HCT116 (cell line): ENCODE measurements around the gene RAD18. TPM values are rescaled to one million over a fixed set of nuclear protein-coding genes. Genes with fewer than 3 reads are reported as not detected.

Source experiments
- ATAC-seq: fragments of 200-7000 bp; cut with Tn5 transposase; 2 replicates; pipeline ENCODE4 v1.9.1; 2020; ENCODE audit warnings: mild to moderate bottlenecking, moderate library complexity
- BruUV-seq: library from RNA; stranded (reverse); fragments of 400-500 nt; replicated peaks from 2 replicates; lab custom pipeline; 2021; lab: Mats Ljungman, UMichigan
- CTCF ChIA-PET: fragments of 300-600 bp; sonication (Branson Sonifier 250); formaldehyde crosslinking; loops from one replicate; lab custom pipeline; 2021; ENCODE audit warnings: antibody characterized with exemption; lab: Charles Lee
- POLR2A ChIA-PET: fragments of 300-600, 350-600 bp; sonication (Branson Sonifier 250); formaldehyde crosslinking; loops from one replicate; lab custom pipeline; 2021; ENCODE audit warnings: antibody characterized with exemption; lab: Charles Lee
- RAD21 ChIA-PET, 2 experiments: fragments of 300-600 bp; sonication (Branson Sonifier 250); formaldehyde crosslinking; loops; one replicate each; lab custom pipeline; 2023; ENCODE audit warnings: low total read pairs in 2 of 2; ENCODE audit not compliant: uncharacterized antibody in 2 of 2, unreplicated experiment in 2 of 2, low non-redundant PET in 1 of 2; lab: Charles Lee
- DNase-seq: peaks from one replicate; pipeline ENCODE4 v3.0.0-alpha.2; 2010; ENCODE audit warnings: low read depth, low spot score
- H2AFZ ChIP-seq: fragments of 200-600 bp; shearing (Covaris generic), sonication (generic); 2 replicates; pipeline ENCODE4 v1.6.1; 2017; ENCODE audit warnings: low read depth, mixed run types, mixed read lengths, antibody characterized with exemption, low read length; ENCODE audit not compliant: poor library complexity, severe bottlenecking
- H3K27ac ChIP-seq: 2 replicates; pipeline ENCODE4 v1.5.1; 2012; ENCODE audit warnings: low read depth, low read length
- H3K27me3 ChIP-seq: fragments of 200-600 bp; sonication (generic); 2 replicates; pipeline ENCODE4 v1.6.1; 2016; ENCODE audit warnings: mixed run types, low read length, mixed read lengths; ENCODE audit not compliant: insufficient read depth
- H3K36me3 ChIP-seq, 2 experiments: fragments of 200-500 bp in 1 of 2; fragments of 200-600 bp in 1 of 2; sonication (Bioruptor generic) in 1 of 2; sonication (generic) in 1 of 2; 2 replicates each; pipeline versions ENCODE4 v1.5.1 to v1.6.1; 2014 to 2016; ENCODE audit warnings: low read length in 2 of 2, inconsistent platforms in 1 of 2, mixed read lengths in 1 of 2, mixed run types in 1 of 2; ENCODE audit not compliant: insufficient read depth in 2 of 2, control insufficient read depth in 1 of 2
- H3K4me1 ChIP-seq, 2 experiments: fragments of 200-600 bp in 1 of 2; sonication (generic) in 1 of 2; 2 replicates each; pipeline versions ENCODE4 v1.5.1 to v1.6.1; 2012 to 2017; ENCODE audit warnings: low read length in 2 of 2, inconsistent platforms in 1 of 2, mild to moderate bottlenecking in 1 of 2, mixed read lengths in 1 of 2, mixed run types in 1 of 2, moderate library complexity in 1 of 2; ENCODE audit not compliant: insufficient read depth in 2 of 2, control insufficient read depth in 1 of 2
- H3K4me2 ChIP-seq: fragments of 200-600 bp; sonication (generic); 2 replicates; pipeline ENCODE4 v1.6.1; 2017; ENCODE audit warnings: mixed run types, low read length, mixed read lengths
- H3K4me3 ChIP-seq, 2 experiments: fragments of 200-600 bp in 1 of 2; sonication (generic) in 1 of 2; replicated peaks in 1 of 2; 2 replicates each; pipeline ENCODE4 v1.5.1; 2011 to 2016; ENCODE audit warnings: low read length in 2 of 2, control low read depth in 1 of 2, low read depth in 1 of 2, mild to moderate bottlenecking in 1 of 2, mixed read lengths in 1 of 2, mixed run types in 1 of 2
- H3K79me2 ChIP-seq: fragments of 200-600 bp; sonication (generic); 2 replicates; pipeline ENCODE4 v1.6.1; 2017; ENCODE audit warnings: mild to moderate bottlenecking, mixed run types, low read length, moderate library complexity, mixed read lengths; ENCODE audit not compliant: insufficient read depth
- H3K9ac ChIP-seq: fragments of 200-600 bp; sonication (generic); 2 replicates; pipeline ENCODE4 v1.6.1; 2016; ENCODE audit warnings: low read length, mixed read lengths
- H3K9me2 ChIP-seq: fragments of 200-600 bp; sonication (generic), shearing (Covaris generic); 2 replicates; pipeline ENCODE4 v1.6.1; 2017; ENCODE audit warnings: mixed run types, mild to moderate bottlenecking, moderate library complexity; ENCODE audit not compliant: insufficient read depth
- H3K9me3 ChIP-seq, 2 experiments: fragments of 200-500 bp in 1 of 2; fragments of 200-600 bp in 1 of 2; sonication (Bioruptor generic) in 1 of 2; sonication (generic) in 1 of 2; 2 replicates each; pipeline ENCODE4 v1.6.1; 2014 to 2017; ENCODE audit warnings: low read length in 2 of 2, mixed read lengths in 2 of 2, inconsistent platforms in 1 of 2, low read depth in 1 of 2, mild to moderate bottlenecking in 1 of 2, mixed run types in 1 of 2, moderate library complexity in 1 of 2; ENCODE audit not compliant: control insufficient read depth in 1 of 2, insufficient read depth in 1 of 2
- H4K20me1 ChIP-seq: fragments of 200-600 bp; sonication (generic), shearing (Covaris generic); 2 replicates; pipeline ENCODE4 v1.6.1; 2017; ENCODE audit warnings: mixed run types, mild to moderate bottlenecking, moderate library complexity; ENCODE audit not compliant: insufficient read depth
- CEBPB ChIP-seq: IDR thresholded peaks from 2 replicates; pipeline ENCODE4 v1.6.1; 2012; ENCODE audit warnings: low read depth
- EGR1 ChIP-seq: IDR thresholded peaks from 2 replicates; pipeline ENCODE4 v1.6.1; 2012; ENCODE audit warnings: low read depth
- ELF1 ChIP-seq: IDR thresholded peaks from 2 replicates; pipeline ENCODE4 v1.6.1; 2012; ENCODE audit warnings: low read depth, borderline replicate concordance
- EZH2 ChIP-seq: fragments of 200-600 bp; sonication (generic); IDR thresholded peaks from 2 replicates; pipeline ENCODE4 v1.6.1; 2017; ENCODE audit warnings: antibody characterized with exemption, mixed run types
- EZH2phosphoT487 ChIP-seq: fragments of 200-600 bp; IDR thresholded peaks from 2 replicates; pipeline ENCODE4 v1.6.1; 2018; ENCODE audit warnings: antibody characterized with exemption, borderline replicate concordance
- FOSL1 ChIP-seq: IDR thresholded peaks from 2 replicates; pipeline ENCODE4 v1.6.1; 2012; ENCODE audit warnings: low read depth
- JUND ChIP-seq: IDR thresholded peaks from 2 replicates; pipeline ENCODE4 v1.6.1; 2012
- POLR2A ChIP-seq: IDR thresholded peaks from 2 replicates; pipeline ENCODE4 v1.7.0; 2011; ENCODE audit warnings: borderline replicate concordance; ENCODE audit not compliant: insufficient read depth, insufficient read length; ENCODE audit errors: extremely low read depth
- RAD21 ChIP-seq: IDR thresholded peaks from 2 replicates; pipeline ENCODE4 v1.6.1; 2012; ENCODE audit warnings: low read depth, mild to moderate bottlenecking
- SIN3A ChIP-seq: IDR thresholded peaks from 2 replicates; pipeline ENCODE4 v1.6.1; 2012; ENCODE audit warnings: low read depth
- SP1 ChIP-seq: IDR thresholded peaks from 2 replicates; pipeline ENCODE4 v1.6.1; 2012; ENCODE audit warnings: low read depth
- SRF ChIP-seq: IDR thresholded peaks from 2 replicates; pipeline ENCODE4 v1.6.1; 2012; ENCODE audit warnings: low read depth
- ZFX ChIP-seq: fragments of 450-650 bp; IDR thresholded peaks from 2 replicates; pipeline ENCODE4 v1.6.1; 2017
- ZNF274 ChIP-seq: fragments of 200-500 bp; sonication (Bioruptor generic); IDR thresholded peaks from 2 replicates; pipeline ENCODE4 v1.6.1; 2014; ENCODE audit warnings: mild to moderate bottlenecking, low read depth, low read length, inconsistent platforms
- intact Hi-C: fragments of 100-400 bp; cut with micrococcal nuclease; formaldehyde crosslinking; loops from 2 replicates; pipeline ENCODE4 v1.10.0; 2022
- total RNA-seq: library from RNA; stranded (reverse); gene quantifications from one replicate; pipeline ENCODE4 v1.2.1, GENCODE V29; 2021; ENCODE audit not compliant: unreplicated experiment
- TF ChIP-seq, protein P1 (sequence below): IDR thresholded peaks from 2 replicates; pipeline ENCODE4 v1.6.1; 2012; ENCODE audit warnings: low read depth
- TF ChIP-seq, protein P2 (sequence below): IDR thresholded peaks from 2 replicates; pipeline ENCODE4 v1.6.1; 2012
- TF ChIP-seq, protein P3 (sequence below): IDR thresholded peaks from 2 replicates; pipeline ENCODE4 v1.6.1; 2012
- TF ChIP-seq, protein P4 (sequence below): IDR thresholded peaks from 2 replicates; pipeline ENCODE4 v1.6.1; 2011; ENCODE audit warnings: mild to moderate bottlenecking, low read length, moderate library complexity; ENCODE audit not compliant: insufficient replicate concordance; ENCODE audit errors: extremely low read depth
- TF ChIP-seq, protein P5 (sequence below), 3 experiments: fragments of 200-600 bp in 1 of 3; sonication (generic) in 1 of 3; IDR thresholded peaks in 2 of 3; conservative IDR thresholded peaks in 1 of 3; 2 replicates each; pipeline ENCODE4 v1.5.1; 2012 to 2017; ENCODE audit warnings: low read depth in 2 of 3, low read length in 2 of 3, antibody characterized with exemption in 1 of 3, borderline replicate concordance in 1 of 3, control low read depth in 1 of 3, mild to moderate bottlenecking in 1 of 3, mixed read lengths in 1 of 3, mixed run types in 1 of 3, moderate library complexity in 1 of 3; ENCODE audit not compliant: insufficient read depth in 1 of 3

RAD18 gene
- total RNA-seq, 1 experiment from 2014 or later = 28.7 TPM

DNA sequence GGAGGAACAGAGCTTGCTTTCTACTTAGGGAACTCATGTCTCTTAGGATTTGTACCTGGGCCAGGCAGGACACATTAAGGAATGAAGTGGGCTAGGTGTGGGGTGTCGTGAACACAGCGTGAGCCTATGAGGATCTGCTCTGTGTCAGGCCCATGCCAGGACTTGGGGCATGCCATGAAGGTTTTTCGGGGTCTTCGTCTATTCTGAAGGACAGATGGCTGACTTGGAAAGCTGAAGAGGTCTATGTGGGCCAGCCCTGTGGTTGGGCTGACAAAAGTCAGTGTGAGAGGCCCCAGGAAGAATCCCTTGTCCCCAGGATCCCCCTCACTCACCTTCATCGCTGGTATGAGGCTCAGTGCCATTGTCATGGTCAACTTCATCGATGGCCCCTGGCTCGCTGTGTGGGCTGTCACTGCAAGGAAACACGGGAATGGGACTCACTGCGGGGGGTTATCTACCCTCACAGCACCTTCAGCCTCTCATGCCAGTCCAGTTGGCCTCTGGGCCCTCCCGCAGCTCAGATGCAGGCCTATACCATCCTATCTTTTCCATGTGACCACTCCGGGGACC, 46.8 kb upstream of the RAD18 start:
- Histone ChIP-seq H3K27ac (no peak overlapping the region), H3K9ac (no peak overlapping the region), H3K36me3 (no peaks in the 10 kb centered on the region), H3K4me2 (no peak overlapping the region), H3K9me3 (no peaks in the 10 kb centered on the region), H3K4me1 (no peaks in the 10 kb centered on the region), H3K9me2 (no peaks in the 10 kb centered on the region), H3K4me3 (no peak overlapping the region), H3K79me2 (no peaks in the 10 kb centered on the region), H4K20me1 (no peaks in the 10 kb centered on the region), H3K27me3 (no peaks in the 10 kb centered on the region), H2AFZ (no peak overlapping the region)
- no peak for TF ChIP-seq ZNF274
- TF ChIP-seq, protein P1, sequence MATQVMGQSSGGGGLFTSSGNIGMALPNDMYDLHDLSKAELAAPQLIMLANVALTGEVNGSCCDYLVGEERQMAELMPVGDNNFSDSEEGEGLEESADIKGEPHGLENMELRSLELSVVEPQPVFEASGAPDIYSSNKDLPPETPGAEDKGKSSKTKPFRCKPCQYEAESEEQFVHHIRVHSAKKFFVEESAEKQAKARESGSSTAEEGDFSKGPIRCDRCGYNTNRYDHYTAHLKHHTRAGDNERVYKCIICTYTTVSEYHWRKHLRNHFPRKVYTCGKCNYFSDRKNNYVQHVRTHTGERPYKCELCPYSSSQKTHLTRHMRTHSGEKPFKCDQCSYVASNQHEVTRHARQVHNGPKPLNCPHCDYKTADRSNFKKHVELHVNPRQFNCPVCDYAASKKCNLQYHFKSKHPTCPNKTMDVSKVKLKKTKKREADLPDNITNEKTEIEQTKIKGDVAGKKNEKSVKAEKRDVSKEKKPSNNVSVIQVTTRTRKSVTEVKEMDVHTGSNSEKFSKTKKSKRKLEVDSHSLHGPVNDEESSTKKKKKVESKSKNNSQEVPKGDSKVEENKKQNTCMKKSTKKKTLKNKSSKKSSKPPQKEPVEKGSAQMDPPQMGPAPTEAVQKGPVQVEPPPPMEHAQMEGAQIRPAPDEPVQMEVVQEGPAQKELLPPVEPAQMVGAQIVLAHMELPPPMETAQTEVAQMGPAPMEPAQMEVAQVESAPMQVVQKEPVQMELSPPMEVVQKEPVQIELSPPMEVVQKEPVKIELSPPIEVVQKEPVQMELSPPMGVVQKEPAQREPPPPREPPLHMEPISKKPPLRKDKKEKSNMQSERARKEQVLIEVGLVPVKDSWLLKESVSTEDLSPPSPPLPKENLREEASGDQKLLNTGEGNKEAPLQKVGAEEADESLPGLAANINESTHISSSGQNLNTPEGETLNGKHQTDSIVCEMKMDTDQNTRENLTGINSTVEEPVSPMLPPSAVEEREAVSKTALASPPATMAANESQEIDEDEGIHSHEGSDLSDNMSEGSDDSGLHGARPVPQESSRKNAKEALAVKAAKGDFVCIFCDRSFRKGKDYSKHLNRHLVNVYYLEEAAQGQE = no peak
- no peak for TF ChIP-seq POLR2A
- no peak for TF ChIP-seq FOSL1
- TF ChIP-seq, protein P2, sequence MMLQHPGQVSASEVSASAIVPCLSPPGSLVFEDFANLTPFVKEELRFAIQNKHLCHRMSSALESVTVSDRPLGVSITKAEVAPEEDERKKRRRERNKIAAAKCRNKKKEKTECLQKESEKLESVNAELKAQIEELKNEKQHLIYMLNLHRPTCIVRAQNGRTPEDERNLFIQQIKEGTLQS = no peak
- no peak for TF ChIP-seq EZH2
- no peak for TF ChIP-seq SP1
- no peak for TF ChIP-seq RAD21
- TF ChIP-seq, protein P3, sequence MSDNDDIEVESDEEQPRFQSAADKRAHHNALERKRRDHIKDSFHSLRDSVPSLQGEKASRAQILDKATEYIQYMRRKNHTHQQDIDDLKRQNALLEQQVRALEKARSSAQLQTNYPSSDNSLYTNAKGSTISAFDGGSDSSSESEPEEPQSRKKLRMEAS = no peak
- TF ChIP-seq, protein P4, sequence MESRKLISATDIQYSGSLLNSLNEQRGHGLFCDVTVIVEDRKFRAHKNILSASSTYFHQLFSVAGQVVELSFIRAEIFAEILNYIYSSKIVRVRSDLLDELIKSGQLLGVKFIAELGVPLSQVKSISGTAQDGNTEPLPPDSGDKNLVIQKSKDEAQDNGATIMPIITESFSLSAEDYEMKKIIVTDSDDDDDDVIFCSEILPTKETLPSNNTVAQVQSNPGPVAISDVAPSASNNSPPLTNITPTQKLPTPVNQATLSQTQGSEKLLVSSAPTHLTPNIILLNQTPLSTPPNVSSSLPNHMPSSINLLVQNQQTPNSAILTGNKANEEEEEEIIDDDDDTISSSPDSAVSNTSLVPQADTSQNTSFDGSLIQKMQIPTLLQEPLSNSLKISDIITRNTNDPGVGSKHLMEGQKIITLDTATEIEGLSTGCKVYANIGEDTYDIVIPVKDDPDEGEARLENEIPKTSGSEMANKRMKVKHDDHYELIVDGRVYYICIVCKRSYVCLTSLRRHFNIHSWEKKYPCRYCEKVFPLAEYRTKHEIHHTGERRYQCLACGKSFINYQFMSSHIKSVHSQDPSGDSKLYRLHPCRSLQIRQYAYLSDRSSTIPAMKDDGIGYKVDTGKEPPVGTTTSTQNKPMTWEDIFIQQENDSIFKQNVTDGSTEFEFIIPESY = no peak
- no peak for TF ChIP-seq CEBPB
- TF ChIP-seq, protein P5, sequence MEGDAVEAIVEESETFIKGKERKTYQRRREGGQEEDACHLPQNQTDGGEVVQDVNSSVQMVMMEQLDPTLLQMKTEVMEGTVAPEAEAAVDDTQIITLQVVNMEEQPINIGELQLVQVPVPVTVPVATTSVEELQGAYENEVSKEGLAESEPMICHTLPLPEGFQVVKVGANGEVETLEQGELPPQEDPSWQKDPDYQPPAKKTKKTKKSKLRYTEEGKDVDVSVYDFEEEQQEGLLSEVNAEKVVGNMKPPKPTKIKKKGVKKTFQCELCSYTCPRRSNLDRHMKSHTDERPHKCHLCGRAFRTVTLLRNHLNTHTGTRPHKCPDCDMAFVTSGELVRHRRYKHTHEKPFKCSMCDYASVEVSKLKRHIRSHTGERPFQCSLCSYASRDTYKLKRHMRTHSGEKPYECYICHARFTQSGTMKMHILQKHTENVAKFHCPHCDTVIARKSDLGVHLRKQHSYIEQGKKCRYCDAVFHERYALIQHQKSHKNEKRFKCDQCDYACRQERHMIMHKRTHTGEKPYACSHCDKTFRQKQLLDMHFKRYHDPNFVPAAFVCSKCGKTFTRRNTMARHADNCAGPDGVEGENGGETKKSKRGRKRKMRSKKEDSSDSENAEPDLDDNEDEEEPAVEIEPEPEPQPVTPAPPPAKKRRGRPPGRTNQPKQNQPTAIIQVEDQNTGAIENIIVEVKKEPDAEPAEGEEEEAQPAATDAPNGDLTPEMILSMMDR (IDR thresholded peaks at IDR 0.05 in 2 of 3, conservative IDR thresholded peaks at IDR 0.05 in 1 of 3; ENCODE audit: borderline replicate concordance in 1 of 3, insufficient read depth in 1 of 3, low read depth in 2 of 3, low read length in 2 of 3) = no peak
- no peak for TF ChIP-seq JUND
- no peak for TF ChIP-seq SIN3A
- TF ChIP-seq EGR1 = no peak
- no peak for TF ChIP-seq EZH2phosphoT487
- no peak for TF ChIP-seq ZFX
- no peak for TF ChIP-seq ELF1
- TF ChIP-seq SRF = no peak
- RAD21 ChIA-PET = no interaction called here
- CTCF ChIA-PET = no interaction called here
- BruUV-seq = no TSS peak
- POLR2A ChIA-PET = no interaction called here
- no peak for ATAC-seq
- intact Hi-C loops = no loop called here
- no peak for DNase-seq
